Fibroblast of gingiva (primary cell): ENCODE measurements around the gene ITGB4.

Source experiments
- DNase-seq: peaks from one replicate; pipeline ENCODE4 v3.0.0-alpha.2; 2011; ENCODE audit warnings: low read depth

The ITGB4 gene

DNA sequence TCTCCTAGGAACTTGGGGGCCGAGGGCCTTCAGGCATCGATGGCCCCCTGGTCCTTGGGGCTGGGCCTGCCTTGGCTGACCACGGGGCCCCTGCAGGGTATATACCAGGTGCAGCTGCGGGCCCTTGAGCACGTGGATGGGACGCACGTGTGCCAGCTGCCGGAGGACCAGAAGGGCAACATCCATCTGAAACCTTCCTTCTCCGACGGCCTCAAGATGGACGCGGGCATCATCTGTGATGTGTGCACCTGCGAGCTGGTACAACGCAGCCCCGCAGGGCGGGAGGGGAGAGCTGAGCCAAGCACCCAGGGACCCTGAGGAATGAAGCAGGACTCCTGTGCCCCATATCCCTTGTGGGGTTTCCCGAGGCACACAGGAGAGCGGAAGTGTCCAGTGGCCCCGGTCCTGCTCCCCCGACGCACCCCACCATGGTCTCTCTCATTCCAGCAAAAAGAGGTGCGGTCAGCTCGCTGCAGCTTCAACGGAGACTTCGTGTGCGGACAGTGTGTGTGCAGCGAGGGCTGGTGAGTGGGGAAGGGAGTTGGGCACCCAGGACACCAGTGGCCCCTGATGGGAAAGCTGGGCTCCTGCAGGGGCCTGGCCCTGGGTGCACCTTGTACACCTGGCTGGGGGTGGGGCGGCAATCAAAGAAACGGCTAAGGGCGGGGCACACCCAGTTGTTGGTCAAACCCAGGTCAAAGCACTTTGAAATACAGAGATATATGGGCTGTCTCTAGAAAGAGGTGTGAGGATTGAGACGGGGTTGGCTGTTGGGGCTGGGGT is 10.6 kb downstream of the ITGB4 start:
- DNase-seq = no peak

DNA sequence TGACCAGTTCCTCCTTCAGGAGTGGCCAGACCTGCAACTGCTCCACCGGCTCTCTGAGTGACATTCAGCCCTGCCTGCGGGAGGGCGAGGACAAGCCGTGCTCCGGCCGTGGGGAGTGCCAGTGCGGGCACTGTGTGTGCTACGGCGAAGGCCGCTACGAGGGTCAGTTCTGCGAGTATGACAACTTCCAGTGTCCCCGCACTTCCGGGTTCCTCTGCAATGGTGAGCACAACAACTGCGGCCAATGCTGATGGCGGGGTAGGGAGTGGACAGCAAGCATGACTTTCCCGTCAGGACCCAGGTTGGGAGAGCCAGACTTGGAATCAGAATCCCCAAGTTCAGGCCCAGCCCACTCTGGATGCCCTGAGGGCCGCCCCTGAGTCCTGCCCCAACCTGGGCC is 12.2 kb downstream of the ITGB4 start:
- DNase-seq = no peak

DNA sequence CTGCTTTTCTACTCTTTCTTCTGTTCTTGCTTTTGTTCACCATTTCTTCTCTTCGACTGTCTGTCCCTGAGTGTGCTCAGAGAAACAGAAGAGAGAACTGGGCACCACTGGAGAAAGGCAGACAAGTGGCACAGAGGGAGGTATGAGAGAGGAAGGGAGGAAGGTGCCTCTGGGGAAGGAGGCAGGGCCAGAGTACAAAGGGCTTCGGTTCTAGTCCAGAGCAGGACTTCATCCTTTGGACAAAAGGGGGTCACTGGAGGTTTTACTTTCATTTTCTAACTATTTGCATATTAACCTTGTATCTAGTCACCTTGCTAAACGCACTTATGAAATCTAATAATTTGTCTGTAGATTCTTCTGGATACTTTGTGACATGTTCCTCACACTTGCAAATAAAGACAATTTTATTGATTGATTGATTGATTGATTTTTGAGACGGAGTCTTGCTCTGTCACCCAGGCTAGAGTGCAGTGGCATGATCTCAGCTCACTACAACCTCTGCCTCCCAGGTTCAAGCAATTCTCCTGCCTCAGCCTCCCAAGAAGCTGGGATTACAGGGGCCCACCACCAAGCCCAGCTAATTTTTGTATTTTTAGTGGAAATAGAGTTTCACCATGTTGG is 13.5 kb downstream of the ITGB4 start:
- DNase-seq = no peak

DNA sequence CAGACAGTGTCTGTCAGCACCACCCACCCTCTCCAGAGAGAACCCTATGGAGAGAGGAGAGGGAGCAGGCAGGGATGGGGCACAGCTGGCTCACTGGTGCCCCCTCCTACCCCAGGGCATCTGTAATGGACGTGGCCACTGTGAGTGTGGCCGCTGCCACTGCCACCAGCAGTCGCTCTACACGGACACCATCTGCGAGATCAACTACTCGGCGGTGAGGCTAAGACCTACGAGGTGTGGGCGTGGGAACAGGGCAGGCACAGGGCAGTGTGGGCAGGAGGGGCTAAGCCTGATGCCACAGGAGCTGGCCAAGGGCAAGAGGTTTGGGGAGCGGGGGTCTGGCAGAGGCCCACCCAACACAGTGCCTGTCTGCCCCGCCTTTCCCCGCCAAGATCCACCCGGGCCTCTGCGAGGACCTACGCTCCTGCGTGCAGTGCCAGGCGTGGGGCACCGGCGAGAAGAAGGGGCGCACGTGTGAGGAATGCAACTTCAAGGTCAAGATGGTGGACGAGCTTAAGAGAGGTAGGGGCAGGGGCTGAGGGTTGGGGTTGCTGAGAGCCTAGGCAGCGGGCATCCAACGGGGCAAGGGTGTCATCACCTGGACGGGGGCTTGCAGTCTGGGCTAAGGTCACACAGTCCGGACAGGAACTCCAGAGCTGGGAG is 15.0 kb downstream of the ITGB4 start:
- DNase-seq = no peak

- DNase-seq = no peak
Observed at GRCh38 chr17:75737133-75737962, 16.1 kb downstream of the ITGB4 start.

DNA sequence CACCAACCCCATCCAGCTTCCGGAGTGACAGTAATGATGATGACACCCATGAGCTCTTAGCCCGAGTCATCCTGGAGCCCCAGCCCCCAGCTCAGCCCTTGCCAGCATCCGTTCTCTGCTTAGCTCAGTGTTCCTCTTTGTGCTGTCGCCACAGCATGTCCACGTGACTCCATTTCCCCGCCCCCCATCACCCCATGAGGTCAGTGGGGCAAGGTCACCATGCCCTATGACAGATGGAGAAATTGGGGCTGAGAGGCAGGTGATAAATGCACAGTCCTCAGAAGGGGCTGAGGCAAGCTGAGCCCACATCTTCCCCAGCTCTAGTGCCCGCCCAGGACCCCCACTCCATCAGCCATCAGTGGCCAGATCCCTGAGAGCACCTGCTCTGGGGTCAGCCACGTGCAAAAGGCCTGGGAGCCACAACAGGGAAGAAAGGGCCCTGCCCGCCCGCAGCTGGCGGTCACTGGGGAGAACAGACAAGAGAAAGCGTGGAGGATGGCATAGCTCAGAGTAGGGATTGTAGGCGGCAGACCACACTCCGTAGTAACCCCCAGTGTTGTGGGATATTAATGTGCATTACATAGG is 17.1 kb downstream of the ITGB4 start:
- DNase-seq = peak; percentile 29

GRCh38 chr17:75739174-75739573 is 17.9 kb downstream of the ITGB4 start:
- no peak for DNase-seq

GRCh38 chr17:75739801-75740200 is 18.5 kb downstream of the ITGB4 start:
- DNase-seq = no peak

DNA sequence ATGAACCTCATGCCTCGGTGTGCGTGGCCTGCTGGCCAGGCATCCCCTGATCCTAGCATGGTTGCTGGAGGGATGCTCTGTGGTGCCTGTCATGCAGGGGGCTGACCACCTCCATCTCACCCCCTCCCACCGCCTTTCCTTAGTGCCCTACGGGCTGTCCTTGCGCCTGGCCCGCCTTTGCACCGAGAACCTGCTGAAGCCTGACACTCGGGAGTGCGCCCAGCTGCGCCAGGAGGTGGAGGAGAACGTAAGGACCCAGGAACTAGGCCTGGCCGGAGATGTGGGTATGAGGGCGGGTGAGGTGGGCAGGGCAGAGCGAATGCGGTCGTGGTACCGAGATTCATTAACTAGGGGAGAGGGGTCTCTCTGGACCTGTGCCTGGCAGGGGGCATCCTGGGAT is 19.0 kb downstream of the ITGB4 start:
- no peak for DNase-seq

DNA sequence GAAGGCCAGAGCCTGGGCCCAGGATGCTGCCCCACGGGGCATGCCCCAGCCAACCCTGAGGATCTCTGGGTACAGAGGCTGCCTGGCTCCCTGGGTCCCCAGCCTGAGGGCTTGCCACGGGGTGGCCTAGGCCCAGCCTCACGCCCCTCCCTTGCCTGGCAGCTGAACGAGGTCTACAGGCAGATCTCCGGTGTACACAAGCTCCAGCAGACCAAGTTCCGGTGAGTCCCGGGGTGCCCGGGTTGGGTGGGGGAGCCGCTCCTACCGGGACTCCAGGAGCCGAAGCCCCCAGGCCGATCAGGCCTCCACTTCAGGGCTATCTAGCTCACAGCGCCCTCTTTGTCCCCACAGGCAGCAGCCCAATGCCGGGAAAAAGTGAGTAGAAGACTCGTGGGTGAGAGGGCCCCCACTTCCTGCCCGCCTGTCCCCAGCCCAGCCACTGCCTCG is 19.4 kb downstream of the ITGB4 start:
- no peak for DNase-seq

DNA sequence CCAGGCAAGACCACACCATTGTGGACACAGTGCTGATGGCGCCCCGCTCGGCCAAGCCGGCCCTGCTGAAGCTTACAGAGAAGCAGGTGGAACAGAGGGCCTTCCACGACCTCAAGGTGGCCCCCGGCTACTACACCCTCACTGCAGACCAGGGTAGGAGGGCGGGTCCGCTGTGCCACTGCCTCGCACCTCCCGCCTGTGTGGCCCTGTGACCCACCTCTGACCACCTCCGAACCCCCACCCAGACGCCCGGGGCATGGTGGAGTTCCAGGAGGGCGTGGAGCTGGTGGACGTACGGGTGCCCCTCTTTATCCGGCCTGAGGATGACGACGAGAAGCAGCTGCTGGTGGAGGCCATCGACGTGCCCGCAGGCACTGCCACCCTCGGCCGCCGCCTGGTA is 21.1 kb downstream of the ITGB4 start:
- no peak for DNase-seq

- DNase-seq = no peak
Observed at GRCh38 chr17:75743625-75744206, 22.5 kb downstream of the ITGB4 start.

DNA sequence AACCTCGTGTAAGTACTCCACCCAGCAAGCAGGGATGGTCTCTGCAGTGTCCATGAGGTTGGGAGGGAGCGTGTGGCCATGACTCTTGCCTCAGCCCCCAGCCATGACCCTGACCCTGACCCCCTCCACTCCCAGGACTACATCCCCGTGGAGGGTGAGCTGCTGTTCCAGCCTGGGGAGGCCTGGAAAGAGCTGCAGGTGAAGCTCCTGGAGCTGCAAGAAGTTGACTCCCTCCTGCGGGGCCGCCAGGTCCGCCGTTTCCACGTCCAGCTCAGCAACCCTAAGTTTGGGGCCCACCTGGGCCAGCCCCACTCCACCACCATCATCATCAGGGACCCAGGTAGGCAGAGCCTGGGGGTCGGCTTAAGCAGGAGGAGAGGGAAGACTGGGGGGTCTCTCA is 27.4 kb downstream of the ITGB4 start:
- DNase-seq = no peak

DNA sequence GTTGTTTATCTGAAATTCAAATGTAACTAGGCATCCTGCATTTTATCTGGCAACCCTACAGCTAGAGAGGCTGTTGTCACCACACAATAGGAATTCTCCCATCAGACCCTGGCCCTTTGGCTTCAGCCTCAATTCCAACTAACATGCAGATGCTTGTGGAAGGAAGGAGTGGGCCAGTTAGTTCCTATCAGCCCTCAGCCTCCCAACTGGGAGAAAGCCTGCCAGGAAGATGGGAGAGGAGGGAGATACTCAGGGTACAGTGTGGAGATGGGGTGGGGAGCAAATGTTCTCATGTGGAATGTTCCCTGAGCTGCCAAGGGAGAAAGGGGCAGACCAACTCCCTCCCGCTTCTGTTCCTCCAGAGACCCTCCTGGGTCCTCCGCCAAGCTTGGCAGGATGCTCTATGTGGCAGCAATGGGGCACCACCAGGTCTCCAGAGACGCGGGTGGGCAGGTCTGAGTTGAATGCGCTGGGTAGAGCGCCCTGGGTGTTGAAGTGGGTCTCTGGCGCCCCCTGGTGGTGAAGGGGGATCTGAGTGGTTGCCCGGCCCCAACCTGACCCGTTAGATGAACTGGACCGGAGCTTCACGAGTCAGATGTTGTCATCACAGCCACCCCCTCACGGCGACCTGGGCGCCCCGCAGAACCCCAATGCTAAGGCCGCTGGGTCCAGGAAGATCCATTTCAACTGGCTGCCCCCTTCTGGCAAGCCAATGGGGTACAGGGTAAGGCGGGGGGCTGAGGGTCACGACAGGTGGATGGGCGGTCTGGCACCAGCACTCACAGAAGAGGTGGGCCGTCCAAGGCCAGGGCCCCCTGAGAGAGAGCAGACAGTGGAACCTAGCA is 28.5 kb downstream of the ITGB4 start:
- DNase-seq = peak; percentile 61

- no peak for DNase-seq
Observed at GRCh38 chr17:75750661-75751423, 29.6 kb downstream of the ITGB4 start.

DNA sequence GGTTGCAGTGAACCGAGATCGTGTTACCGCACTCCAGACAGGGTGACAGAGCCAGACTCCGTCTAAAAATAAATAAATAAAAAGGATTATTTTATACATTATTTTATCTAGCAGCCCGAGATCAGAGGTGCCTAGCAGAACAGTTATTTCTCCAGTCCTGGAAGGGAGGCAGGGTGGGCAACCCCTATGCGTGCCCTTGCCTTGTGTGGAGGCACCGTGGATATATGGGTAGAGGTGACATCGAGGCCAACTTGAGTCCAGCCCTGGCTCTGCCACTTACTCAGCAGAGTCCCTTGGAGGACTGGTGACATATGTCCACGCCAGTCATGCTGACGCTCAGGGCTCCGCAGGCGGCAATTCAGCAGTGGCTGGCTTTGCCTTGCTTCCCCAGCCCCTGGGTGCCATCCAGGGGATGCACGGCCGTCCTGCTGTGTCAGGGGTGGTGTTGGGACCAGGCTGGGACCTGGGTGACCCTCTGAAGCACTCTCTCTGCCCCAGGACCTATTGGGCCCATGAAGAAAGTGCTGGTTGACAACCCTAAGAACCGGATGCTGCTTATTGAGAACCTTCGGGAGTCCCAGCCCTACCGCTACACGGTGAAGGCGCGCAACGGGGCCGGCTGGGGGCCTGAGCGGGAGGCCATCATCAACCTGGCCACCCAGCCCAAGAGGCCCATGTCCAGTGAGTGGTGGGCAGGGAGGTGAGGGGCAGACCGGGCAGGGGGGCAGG is 30.6 kb downstream of the ITGB4 start:
- no peak for DNase-seq

GRCh38 chr17:75752405-75752709 is 31.1 kb downstream of the ITGB4 start:
- no peak for DNase-seq

DNA sequence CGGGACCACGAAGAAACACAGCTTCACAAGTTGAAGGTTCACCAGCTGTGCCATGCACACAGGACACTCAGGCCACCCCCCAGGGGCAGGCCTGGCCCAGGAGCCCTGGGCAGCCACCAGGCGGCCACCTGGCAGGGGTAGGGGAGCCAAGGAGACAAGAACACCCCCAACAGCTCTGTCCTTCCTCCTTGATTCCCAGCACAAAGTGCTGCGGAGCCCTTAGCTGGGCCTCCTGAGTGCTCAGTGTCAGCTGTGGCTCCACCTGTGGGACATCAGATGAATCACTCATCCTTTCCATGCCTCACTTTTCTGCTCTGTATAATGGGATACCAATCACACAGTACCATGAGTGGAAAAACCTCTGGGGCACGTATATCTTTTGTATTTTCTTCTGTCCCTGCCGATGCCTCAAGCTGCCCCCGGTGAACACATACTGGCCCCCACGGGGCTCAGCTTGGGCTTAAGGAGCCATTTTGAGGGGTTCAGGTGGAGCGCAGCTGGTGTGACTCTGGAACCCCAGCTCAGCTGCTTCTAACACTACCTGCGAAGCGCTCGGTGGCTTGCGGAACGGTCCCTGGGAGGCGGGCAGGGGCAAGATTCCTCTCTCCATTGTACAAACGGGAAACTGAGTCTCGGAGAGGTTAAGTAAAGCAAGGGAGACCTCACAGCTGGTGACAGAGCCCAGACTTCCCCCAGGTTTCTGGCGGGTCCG is 31.7 kb downstream of the ITGB4 start:
- DNase-seq = no peak
